HepG2 (cell line): ENCODE results near the gene PRRT2. TPM values are rescaled to one million over a fixed set of nuclear protein-coding genes. Genes with fewer than 3 reads are reported as not detected.
A peak's percentile ranks its signal among the peaks of the same experiment; 100 is the strongest.

ENCODE experiments used
- CEBPB ChIP-seq: IDR thresholded peaks from 2 replicates; pipeline ENCODE4 v1.6.1; 2011; ENCODE audit warnings: low read depth, low read length, improper control_type of control experiment, borderline replicate concordance
- FOXK2 ChIP-seq: fragments of 450-650 bp; IDR thresholded peaks from 2 replicates; pipeline ENCODE4 v1.6.1; 2016
- IRF2 ChIP-seq: IDR thresholded peaks from 2 replicates; pipeline ENCODE4 v1.6.1; 2018; ENCODE audit warnings: missing genetic modification reagents, missing compliant biosample characterization
- KAT2B ChIP-seq: fragments of 150-350 bp; IDR thresholded peaks from 2 replicates; pipeline ENCODE4 v1.6.1; 2014; ENCODE audit warnings: low read depth, low read length, borderline replicate concordance
- KDM4B ChIP-seq: sonication (generic); formaldehyde crosslinking; IDR thresholded peaks from 2 replicates; pipeline ENCODE4 v1.4.0; 2020; ENCODE audit warnings: missing genetic modification reagents
- KLF6 ChIP-seq: IDR thresholded peaks from 2 replicates; pipeline ENCODE4 v1.8.0; 2016; ENCODE audit warnings: missing biosample characterization, missing genetic modification reagents
- MAZ ChIP-seq, 2 experiments: sonication (generic) in 1 of 2; formaldehyde crosslinking in 1 of 2; IDR thresholded peaks; 2 replicates each; pipeline versions ENCODE4 v1.5.0 to v1.6.1; 2012 to 2020; ENCODE audit warnings: low read depth in 2 of 2, mild to moderate bottlenecking in 2 of 2, borderline replicate concordance in 1 of 2, improper control_type of control experiment in 1 of 2, low read length in 1 of 2, missing genetic modification reagents in 1 of 2, moderate library complexity in 1 of 2
- MIER3 ChIP-seq: IDR thresholded peaks from 2 replicates; pipeline ENCODE4 v1.6.1; 2016; ENCODE audit warnings: missing compliant biosample characterization, borderline replicate concordance
- NR2C2 ChIP-seq: sonication (generic); formaldehyde crosslinking; IDR thresholded peaks from 2 replicates; pipeline ENCODE4 v1.4.0; 2020; ENCODE audit warnings: missing genetic modification reagents, mild to moderate bottlenecking, moderate library complexity, borderline replicate concordance
- RXRA ChIP-seq: sonication (generic); formaldehyde crosslinking; IDR thresholded peaks from 2 replicates; pipeline ENCODE4 v1.5.1; 2020; ENCODE audit warnings: missing genetic modification reagents
- SALL2 ChIP-seq: sonication (generic); formaldehyde crosslinking; IDR thresholded peaks from 2 replicates; pipeline ENCODE4 v1.8.1; 2023; ENCODE audit warnings: mild to moderate bottlenecking, missing genetic modification reagents, inconsistent platforms
- THYN1 ChIP-seq: sonication (generic); formaldehyde crosslinking; IDR thresholded peaks from 2 replicates; pipeline ENCODE4 v1.8.1; 2023; ENCODE audit warnings: low read depth, mild to moderate bottlenecking, moderate library complexity, missing genetic modification reagents, borderline replicate concordance
- XRCC5 ChIP-seq: fragments of 200-400 bp; formaldehyde crosslinking; optimal IDR thresholded peaks from 2 replicates; pipeline ENCODE3; 2017; ENCODE audit warnings: mild to moderate bottlenecking, low read length
- ZFP62 ChIP-seq: sonication (generic); formaldehyde crosslinking; IDR thresholded peaks from 2 replicates; pipeline ENCODE4 v1.4.0; 2020; ENCODE audit warnings: missing genetic modification reagents
- ZNF282 ChIP-seq: fragments of 450-650 bp; IDR thresholded peaks from 2 replicates; pipeline ENCODE4 v1.6.1; 2018; ENCODE audit not compliant: partially characterized antibody
- ZNF296 ChIP-seq: sonication (generic); formaldehyde crosslinking; conservative IDR thresholded peaks from 2 replicates; pipeline ENCODE4 v1.5.0; 2020; ENCODE audit warnings: mild to moderate bottlenecking, missing genetic modification reagents
- ZNF703 ChIP-seq: sonication (generic); formaldehyde crosslinking; IDR thresholded peaks from 2 replicates; pipeline ENCODE4 v1.5.1; 2020; ENCODE audit warnings: missing genetic modification reagents, mild to moderate bottlenecking, moderate library complexity, borderline replicate concordance
- ZNF713 ChIP-seq: sonication (generic); formaldehyde crosslinking; IDR thresholded peaks from 2 replicates; pipeline ENCODE4 v1.4.0; 2020; ENCODE audit warnings: mild to moderate bottlenecking, missing genetic modification reagents
- ZNF772 ChIP-seq: sonication (generic); formaldehyde crosslinking; IDR thresholded peaks from 2 replicates; pipeline ENCODE4 v1.5.0; 2020; ENCODE audit warnings: mild to moderate bottlenecking, missing genetic modification reagents
- ZNF773 ChIP-seq: sonication (generic); formaldehyde crosslinking; IDR thresholded peaks from 2 replicates; pipeline ENCODE4 v1.4.0; 2020; ENCODE audit warnings: missing genetic modification reagents, borderline replicate concordance
- ZSCAN21 ChIP-seq: sonication (generic); formaldehyde crosslinking; IDR thresholded peaks from 2 replicates; pipeline ENCODE4 v1.8.0; 2022; ENCODE audit warnings: mild to moderate bottlenecking, missing genetic modification reagents, moderate library complexity, borderline replicate concordance
- polyA plus RNA-seq, 8 experiments: library from polyadenylated mRNA; depleted of rRNA in 3 of 8; stranded (reverse) in 7 of 8; unstranded in 1 of 8; fragments of >200 nt; fragmentation: Illumina TruSeq in 4 of 8; extraction: Trizol in 4 of 8; gene quantifications; 2 replicates each; pipeline versions ENCODE4 v1.2.1 to v1.2.3, GENCODE V29; 2011 to 2016; ENCODE audit warnings: low read depth in 4 of 8, missing spikeins in 1 of 8, mixed read lengths in 1 of 8; ENCODE audit not compliant: insufficient read depth in 1 of 8
- total RNA-seq, 5 experiments: library from RNA; depleted of rRNA; stranded (reverse); fragments of >200 nt; fragmentation: Illumina TruSeq; extraction: Trizol; gene quantifications; 2 replicates each; pipeline ENCODE4 v1.2.3, GENCODE V29; 2016; ENCODE audit warnings: low read depth in 1 of 5
- TF ChIP-seq, protein P1 (sequence below): sonication (generic); formaldehyde crosslinking; IDR thresholded peaks from 2 replicates; pipeline ENCODE4 v1.5.0; 2020; ENCODE audit warnings: missing genetic modification reagents, mild to moderate bottlenecking, borderline replicate concordance
- TF ChIP-seq, protein P2 (sequence below): sonication (generic); formaldehyde crosslinking; IDR thresholded peaks from 2 replicates; pipeline ENCODE4 v1.5.1; 2020; ENCODE audit warnings: missing genetic modification reagents, mild to moderate bottlenecking, borderline replicate concordance
- TF ChIP-seq, protein P3 (sequence below): IDR thresholded peaks from 2 replicates; pipeline ENCODE4 v1.6.1; 2012; ENCODE audit warnings: low read length, improper control_type of control experiment
- TF ChIP-seq, protein P4 (sequence below): IDR thresholded peaks from 2 replicates; pipeline ENCODE4 v1.6.1; 2018; ENCODE audit warnings: missing genetic modification reagents

PRRT2 gene
- total and polyA plus RNA-seq, 2 of the 13 experiments (the other 11 are each of a cell fraction or from before 2014, with no cell fraction given) = 0.51 to 1.1 TPM

DNA sequence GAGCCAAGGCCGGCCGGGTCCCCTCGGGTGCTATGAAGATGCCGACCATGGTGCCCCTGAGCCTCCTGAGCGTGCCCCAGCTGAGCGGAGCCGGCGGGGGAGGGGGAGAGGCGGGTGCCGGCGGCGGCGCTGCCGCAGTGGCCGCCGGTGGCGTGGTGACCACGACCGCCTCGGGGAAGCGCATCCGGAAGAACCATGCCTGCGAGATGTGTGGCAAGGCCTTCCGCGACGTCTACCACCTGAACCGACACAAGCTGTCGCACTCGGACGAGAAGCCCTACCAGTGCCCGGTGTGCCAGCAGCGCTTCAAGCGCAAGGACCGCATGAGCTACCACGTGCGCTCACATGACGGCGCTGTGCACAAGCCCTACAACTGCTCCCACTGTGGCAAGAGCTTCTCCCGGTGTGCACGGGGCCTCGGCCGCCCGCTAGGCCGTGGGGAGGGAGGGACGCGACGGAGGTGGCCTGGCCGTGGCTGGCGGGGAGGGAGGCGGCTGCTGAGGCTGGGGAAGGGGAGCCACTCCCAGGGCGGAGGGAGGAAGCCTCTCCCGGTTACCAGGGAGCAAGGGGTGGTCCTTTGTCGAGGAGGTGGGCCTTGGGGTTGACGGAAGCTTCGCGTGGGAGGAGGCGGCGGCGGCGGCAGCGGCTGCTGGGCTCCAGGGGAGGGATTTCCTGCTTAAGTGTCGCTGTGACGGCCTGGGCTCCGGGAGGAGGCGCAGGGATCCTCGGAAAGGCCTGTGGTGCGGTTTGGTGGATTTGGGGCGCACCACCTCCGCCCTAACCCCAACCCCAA is 4.4 kb upstream of the PRRT2 start (continued):
- TF ChIP-seq, protein P1, sequence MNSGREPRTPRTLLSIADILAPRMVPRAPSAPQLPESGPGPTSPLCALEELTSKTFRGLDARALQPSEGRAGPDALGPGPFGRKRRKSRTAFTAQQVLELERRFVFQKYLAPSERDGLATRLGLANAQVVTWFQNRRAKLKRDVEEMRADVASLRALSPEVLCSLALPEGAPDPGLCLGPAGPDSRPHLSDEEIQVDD = peak; percentile 98
- peak; percentile 68 for TF ChIP-seq KDM4B (CRISPR knock-in tag)
- TF ChIP-seq, protein P2, sequence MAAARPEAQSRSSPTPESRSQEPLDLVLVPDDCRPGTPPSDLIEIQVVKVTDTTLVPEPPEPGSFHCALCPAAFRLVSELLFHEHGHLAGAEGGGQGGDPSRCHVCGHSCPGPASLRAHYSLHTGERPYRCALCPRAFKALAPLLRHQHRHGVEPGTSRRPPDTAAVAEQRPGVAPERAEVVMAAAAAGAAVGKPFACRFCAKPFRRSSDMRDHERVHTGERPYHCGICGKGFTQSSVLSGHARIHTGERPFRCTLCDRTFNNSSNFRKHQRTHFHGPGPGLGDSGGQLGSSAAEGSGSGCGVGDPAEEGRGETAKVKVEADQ (CRISPR knock-in tag) = peak; percentile 98
- TF ChIP-seq MIER3 (CRISPR knock-in tag) = peak; percentile 89
- TF ChIP-seq NR2C2 (CRISPR knock-in tag) = peak; percentile 71
- no peak for TF ChIP-seq ZNF296 (CRISPR knock-in tag)
- TF ChIP-seq IRF2 (CRISPR knock-in tag) = peak; percentile 81
- TF ChIP-seq XRCC5 = peak; percentile 67
- TF ChIP-seq THYN1 (CRISPR knock-in tag) = peak; percentile 26; the same call in 1 of the 2 replicates
- TF ChIP-seq ZSCAN21 (CRISPR knock-in tag) = peak; percentile 99
- TF ChIP-seq ZFP62 (CRISPR knock-in tag) = no peak
- TF ChIP-seq, protein P3, sequence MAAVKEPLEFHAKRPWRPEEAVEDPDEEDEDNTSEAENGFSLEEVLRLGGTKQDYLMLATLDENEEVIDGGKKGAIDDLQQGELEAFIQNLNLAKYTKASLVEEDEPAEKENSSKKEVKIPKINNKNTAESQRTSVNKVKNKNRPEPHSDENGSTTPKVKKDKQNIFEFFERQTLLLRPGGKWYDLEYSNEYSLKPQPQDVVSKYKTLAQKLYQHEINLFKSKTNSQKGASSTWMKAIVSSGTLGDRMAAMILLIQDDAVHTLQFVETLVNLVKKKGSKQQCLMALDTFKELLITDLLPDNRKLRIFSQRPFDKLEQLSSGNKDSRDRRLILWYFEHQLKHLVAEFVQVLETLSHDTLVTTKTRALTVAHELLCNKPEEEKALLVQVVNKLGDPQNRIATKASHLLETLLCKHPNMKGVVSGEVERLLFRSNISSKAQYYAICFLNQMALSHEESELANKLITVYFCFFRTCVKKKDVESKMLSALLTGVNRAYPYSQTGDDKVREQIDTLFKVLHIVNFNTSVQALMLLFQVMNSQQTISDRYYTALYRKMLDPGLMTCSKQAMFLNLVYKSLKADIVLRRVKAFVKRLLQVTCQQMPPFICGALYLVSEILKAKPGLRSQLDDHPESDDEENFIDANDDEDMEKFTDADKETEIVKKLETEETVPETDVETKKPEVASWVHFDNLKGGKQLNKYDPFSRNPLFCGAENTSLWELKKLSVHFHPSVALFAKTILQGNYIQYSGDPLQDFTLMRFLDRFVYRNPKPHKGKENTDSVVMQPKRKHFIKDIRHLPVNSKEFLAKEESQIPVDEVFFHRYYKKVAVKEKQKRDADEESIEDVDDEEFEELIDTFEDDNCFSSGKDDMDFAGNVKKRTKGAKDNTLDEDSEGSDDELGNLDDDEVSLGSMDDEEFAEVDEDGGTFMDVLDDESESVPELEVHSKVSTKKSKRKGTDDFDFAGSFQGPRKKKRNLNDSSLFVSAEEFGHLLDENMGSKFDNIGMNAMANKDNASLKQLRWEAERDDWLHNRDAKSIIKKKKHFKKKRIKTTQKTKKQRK = no peak
- TF ChIP-seq CEBPB = no peak
- TF ChIP-seq RXRA (CRISPR knock-in tag) = peak; percentile 79
- TF ChIP-seq ZNF282 = no peak
- peak; percentile 79; the same call in 1 of the 2 replicates for TF ChIP-seq ZNF713
- peak; percentile 99 for TF ChIP-seq ZNF772 (CRISPR knock-in tag)
- peak; percentile 98 for TF ChIP-seq SALL2
- peak; percentile 10; the same call in 1 of the 2 replicates for TF ChIP-seq FOXK2
- peak; percentile 99 for TF ChIP-seq KLF6 (CRISPR knock-in tag)
- no peak for TF ChIP-seq KAT2B
- TF ChIP-seq, protein P4, sequence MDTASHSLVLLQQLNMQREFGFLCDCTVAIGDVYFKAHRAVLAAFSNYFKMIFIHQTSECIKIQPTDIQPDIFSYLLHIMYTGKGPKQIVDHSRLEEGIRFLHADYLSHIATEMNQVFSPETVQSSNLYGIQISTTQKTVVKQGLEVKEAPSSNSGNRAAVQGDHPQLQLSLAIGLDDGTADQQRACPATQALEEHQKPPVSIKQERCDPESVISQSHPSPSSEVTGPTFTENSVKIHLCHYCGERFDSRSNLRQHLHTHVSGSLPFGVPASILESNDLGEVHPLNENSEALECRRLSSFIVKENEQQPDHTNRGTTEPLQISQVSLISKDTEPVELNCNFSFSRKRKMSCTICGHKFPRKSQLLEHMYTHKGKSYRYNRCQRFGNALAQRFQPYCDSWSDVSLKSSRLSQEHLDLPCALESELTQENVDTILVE = peak; percentile 96
- TF ChIP-seq ZNF703 (CRISPR knock-in tag) = peak; percentile 95; the same call in 1 of the 2 replicates
- peak; percentile 97 for TF ChIP-seq ZNF773 (CRISPR knock-in tag)
- TF ChIP-seq MAZ (IDR thresholded peaks at IDR 0.05; ENCODE audit: borderline replicate concordance, low read depth, low read length) = no peak
- TF ChIP-seq MAZ (CRISPR knock-in tag; IDR thresholded peaks at IDR 0.05; ENCODE audit: low read depth) = peak; percentile 90; the same call in 1 of the 2 replicates
